ENCODE data around the gene FGF1. TPM values are rescaled to one million over a fixed set of nuclear protein-coding genes. Genes with fewer than 3 reads are reported as not detected.
A peak's percentile ranks its signal among the peaks of the same experiment; 100 is the strongest.

The FGF1 gene
- polyA plus RNA-seq, 4 donors: 0.27 to 2.8 (median 0.65) TPM; not detected in 1

- no peaks in the 10 kb centered on the region for H3K9me3 ChIP-seq (ENCODE audit: control insufficient read depth in 2 of 2, insufficient read depth in 1 of 2, low read depth in 1 of 2, low read length in 1 of 2)
- no peak for FAIRE-seq
- H3K27ac ChIP-seq (ENCODE audit: low read depth in 1 of 3, low read length in 2 of 3): no peak overlapping the region
- H3K4me3 ChIP-seq (ENCODE audit: low read depth in 1 of 3, low read length in 3 of 3): no peak overlapping the region
- 15 to 63% (median 35%) methylated on average over 13 of the region's 13 CpGs for WGBS, 3 donors
- H3K27me3 ChIP-seq (ENCODE audit: control insufficient read depth in 3 of 3, insufficient read depth in 3 of 3, low read length in 3 of 3): peaks cover 0 to 7% (median 0%) of the 10 kb centered on the region in 3 donors
- DNase-seq: peak; percentile 50 to 81
- H3K36me3 ChIP-seq (ENCODE audit: control insufficient read depth in 3 of 3, insufficient read depth in 2 of 3, low read depth in 1 of 3, low read length in 3 of 3): no peaks in the 10 kb centered on the region
- H3K4me1 ChIP-seq (ENCODE audit: control insufficient read depth in 3 of 3, insufficient read depth in 2 of 3, low read depth in 1 of 3, low read length in 2 of 3): peaks cover 0 to 11% (median 0%) of the 10 kb centered on the region in 3 donors
These were observed 34.9 kb upstream of the FGF1 start for GRCh38 chr5:142720641-142721271.

DNA sequence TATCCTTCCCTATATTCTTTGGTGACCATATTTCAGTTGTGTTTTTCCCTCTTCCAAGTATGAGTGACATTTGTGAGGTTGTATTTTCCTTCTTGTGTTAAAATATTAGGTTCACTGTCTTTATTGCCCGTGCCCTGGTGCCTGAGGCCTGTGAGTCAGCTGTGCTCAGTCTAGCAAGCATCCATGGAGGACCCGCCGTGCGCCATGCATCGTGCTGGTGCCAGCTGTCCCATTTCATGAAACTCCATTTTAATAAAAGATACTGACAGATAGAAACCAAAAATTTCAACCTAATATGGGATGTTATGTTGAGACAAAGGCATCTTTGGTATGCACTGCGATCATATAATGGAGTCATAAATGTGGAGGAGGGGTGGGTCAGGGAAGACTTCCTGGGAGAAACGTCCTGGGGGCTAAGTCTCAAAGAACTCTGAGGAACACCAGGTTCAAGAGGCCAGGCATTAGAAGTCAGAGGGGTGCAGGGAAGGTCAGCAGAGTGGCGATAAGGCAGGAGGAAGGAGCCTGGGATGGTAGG is 34.0 kb upstream of the FGF1 start:
- FAIRE-seq (no peak), DNase-seq (no peak)
- H3K36me3 ChIP-seq (ENCODE audit: control insufficient read depth in 3 of 3, insufficient read depth in 2 of 3, low read depth in 1 of 3, low read length in 3 of 3): no peaks in the 10 kb centered on the region
- H3K9me3 ChIP-seq (ENCODE audit: control insufficient read depth in 2 of 2, insufficient read depth in 1 of 2, low read depth in 1 of 2, low read length in 1 of 2): no peaks in the 10 kb centered on the region
- WGBS, 3 donors: 81 to 82% (median 81%) methylated on average over 8 of the region's 8 CpGs
- H3K4me1 ChIP-seq (ENCODE audit: control insufficient read depth in 3 of 3, insufficient read depth in 2 of 3, low read depth in 1 of 3, low read length in 2 of 3): peaks cover 0 to 11% (median 0%) of the 10 kb centered on the region in 3 donors
- no peak overlapping the region for H3K4me3 ChIP-seq (ENCODE audit: low read depth in 1 of 3, low read length in 3 of 3)
- no peak overlapping the region for H3K27ac ChIP-seq (ENCODE audit: low read depth in 1 of 3, low read length in 2 of 3)
- H3K27me3 ChIP-seq (ENCODE audit: control insufficient read depth in 3 of 3, insufficient read depth in 3 of 3, low read length in 3 of 3): peaks cover 0 to 7% (median 0%) of the 10 kb centered on the region in 3 donors

GRCh38 chr5:142717582-142718215 is 31.8 kb upstream of the FGF1 start:
- H3K4me3 ChIP-seq (ENCODE audit: low read depth in 1 of 3, low read length in 3 of 3): no peak overlapping the region
- no peaks in the 10 kb centered on the region for H3K9me3 ChIP-seq (ENCODE audit: control insufficient read depth in 2 of 2, insufficient read depth in 1 of 2, low read depth in 1 of 2, low read length in 1 of 2)
- WGBS, 3 donors: 59 to 67% (median 65%) methylated on average over 11 of the region's 11 CpGs
- no peaks in the 10 kb centered on the region for H3K36me3 ChIP-seq (ENCODE audit: control insufficient read depth in 3 of 3, insufficient read depth in 2 of 3, low read depth in 1 of 3, low read length in 3 of 3)
- peaks cover 0 to 11% (median 0%) of the 10 kb centered on the region in 3 donors for H3K4me1 ChIP-seq (ENCODE audit: control insufficient read depth in 3 of 3, insufficient read depth in 2 of 3, low read depth in 1 of 3, low read length in 2 of 3)
- H3K27me3 ChIP-seq (ENCODE audit: control insufficient read depth in 3 of 3, insufficient read depth in 3 of 3, low read length in 3 of 3): peaks cover 0 to 13% (median 0%) of the 10 kb centered on the region in 3 donors
- H3K27ac ChIP-seq (ENCODE audit: low read depth in 1 of 3, low read length in 2 of 3): no peak overlapping the region
- DNase-seq (peak; percentile 55 to 62), FAIRE-seq (no peak)

GRCh38 chr5:142716963-142717362 is 31.1 kb upstream of the FGF1 start:
- no peak overlapping the region for H3K27ac ChIP-seq (ENCODE audit: low read depth in 1 of 3, low read length in 2 of 3)
- DNase-seq (peak; percentile 48 to 59), FAIRE-seq (no peak)
- H3K4me1 ChIP-seq (ENCODE audit: control insufficient read depth in 3 of 3, insufficient read depth in 2 of 3, low read depth in 1 of 3, low read length in 2 of 3): peaks cover 0 to 11% (median 0%) of the 10 kb centered on the region in 3 donors
- H3K9me3 ChIP-seq (ENCODE audit: control insufficient read depth in 2 of 2, insufficient read depth in 1 of 2, low read depth in 1 of 2, low read length in 1 of 2): no peaks in the 10 kb centered on the region
- 5 to 23% (median 7%) methylated on average over 6 of the region's 6 CpGs for WGBS, 3 donors
- no peak overlapping the region for H3K4me3 ChIP-seq (ENCODE audit: low read depth in 1 of 3, low read length in 3 of 3)
- peaks cover 0 to 13% (median 0%) of the 10 kb centered on the region in 3 donors for H3K27me3 ChIP-seq (ENCODE audit: control insufficient read depth in 3 of 3, insufficient read depth in 3 of 3, low read length in 3 of 3)
- H3K36me3 ChIP-seq (ENCODE audit: control insufficient read depth in 3 of 3, insufficient read depth in 2 of 3, low read depth in 1 of 3, low read length in 3 of 3): no peaks in the 10 kb centered on the region

DNA sequence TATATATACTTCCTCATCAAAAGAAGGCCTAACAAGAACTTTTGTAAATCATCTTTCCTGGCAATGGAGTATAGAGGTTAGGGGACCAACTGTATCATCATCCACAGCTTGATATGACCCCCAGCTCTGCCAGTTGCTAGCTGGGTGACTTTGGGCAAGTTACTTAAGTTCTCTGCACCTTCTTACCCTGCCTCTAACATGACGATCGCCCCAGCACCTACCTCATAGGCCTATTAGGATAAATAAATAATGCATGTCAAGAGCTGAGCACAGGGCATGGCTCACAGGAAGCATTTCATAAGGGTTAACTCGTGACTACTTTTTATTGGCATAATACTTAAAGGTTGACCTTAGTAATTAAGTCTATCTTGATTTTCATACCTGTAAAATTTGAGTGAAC is 29.4 kb upstream of the FGF1 start:
- 53 to 73% (median 62%) methylated on average over 3 of the region's 3 CpGs for WGBS, 3 donors
- Histone ChIP-seq H3K36me3 (ENCODE audit: control insufficient read depth in 3 of 3, insufficient read depth in 2 of 3, low read depth in 1 of 3, low read length in 3 of 3) (no peaks in the 10 kb centered on the region), H3K27ac (ENCODE audit: low read depth in 1 of 3, low read length in 2 of 3) (no peak overlapping the region), H3K9me3 (ENCODE audit: control insufficient read depth in 2 of 2, insufficient read depth in 1 of 2, low read depth in 1 of 2, low read length in 1 of 2) (peaks cover 0 to 4% of the 10 kb centered on the region in 2 donors), H3K4me3 (ENCODE audit: low read depth in 1 of 3, low read length in 3 of 3) (no peak overlapping the region), H3K4me1 (ENCODE audit: control insufficient read depth in 3 of 3, insufficient read depth in 2 of 3, low read depth in 1 of 3, low read length in 2 of 3) (no peaks in the 10 kb centered on the region), H3K27me3 (ENCODE audit: control insufficient read depth in 3 of 3, insufficient read depth in 3 of 3, low read length in 3 of 3) (peaks cover 0 to 16% (median 0%) of the 10 kb centered on the region in 3 donors)
- DNase-seq (no peak), FAIRE-seq (no peak)

GRCh38 chr5:142713121-142713706 is 27.3 kb upstream of the FGF1 start:
- FAIRE-seq (no peak), DNase-seq (peak; percentile 92 to 95)
- Histone ChIP-seq H3K4me1 (ENCODE audit: control insufficient read depth in 3 of 3, insufficient read depth in 2 of 3, low read depth in 1 of 3, low read length in 2 of 3) (no peaks in the 10 kb centered on the region), H3K27ac (ENCODE audit: low read depth in 1 of 3, low read length in 2 of 3) (peak overlapping the region in 2 of 3 donors; percentile 68 to 76), H3K36me3 (ENCODE audit: control insufficient read depth in 3 of 3, insufficient read depth in 2 of 3, low read depth in 1 of 3, low read length in 3 of 3) (no peaks in the 10 kb centered on the region), H3K4me3 (ENCODE audit: low read depth in 1 of 3, low read length in 3 of 3) (peak overlapping the region in 2 of 3 donors; percentile 55 to 61), H3K27me3 (ENCODE audit: control insufficient read depth in 3 of 3, insufficient read depth in 3 of 3, low read length in 3 of 3) (peaks cover 0 to 16% (median 0%) of the 10 kb centered on the region in 3 donors), H3K9me3 (ENCODE audit: control insufficient read depth in 2 of 2, insufficient read depth in 1 of 2, low read depth in 1 of 2, low read length in 1 of 2) (peaks cover 0 to 6% of the 10 kb centered on the region in 2 donors)
- 0 to 1% (median 1%) methylated on average over 29 of the region's 29 CpGs for whole genome bisulfite sequencing, 3 donors

- no peak overlapping the region for H3K4me3 ChIP-seq (ENCODE audit: low read depth in 1 of 3, low read length in 3 of 3)
- FAIRE-seq: no peak
- no peaks in the 10 kb centered on the region for H3K36me3 ChIP-seq (ENCODE audit: control insufficient read depth in 3 of 3, insufficient read depth in 2 of 3, low read depth in 1 of 3, low read length in 3 of 3)
- no peak for DNase-seq
- no peak overlapping the region for H3K27ac ChIP-seq (ENCODE audit: low read depth in 1 of 3, low read length in 2 of 3)
- WGBS, 3 donors: 70 to 78% (median 77%) methylated on average over 3 of the region's 3 CpGs
- H3K27me3 ChIP-seq (ENCODE audit: control insufficient read depth in 3 of 3, insufficient read depth in 3 of 3, low read length in 3 of 3): peaks cover 0 to 2% (median 0%) of the 10 kb centered on the region in 3 donors
- peaks cover 0 to 9% (median 0%) of the 10 kb centered on the region in 3 donors for H3K4me1 ChIP-seq (ENCODE audit: control insufficient read depth in 3 of 3, insufficient read depth in 2 of 3, low read depth in 1 of 3, low read length in 2 of 3)
- H3K9me3 ChIP-seq (ENCODE audit: control insufficient read depth in 2 of 2, insufficient read depth in 1 of 2, low read depth in 1 of 2, low read length in 1 of 2): no peaks in the 10 kb centered on the region
These were observed 17.3 kb upstream of the FGF1 start for GRCh38 chr5:142703153-142703552.

- no peak for FAIRE-seq
These were observed 15.9 kb upstream of the FGF1 start for GRCh38 chr5:142701673-142702311.

More at GRCh38 chr5:142701673-142702311, 15.9 kb upstream of the FGF1 start:
- H3K27me3 ChIP-seq (ENCODE audit: control insufficient read depth in 3 of 3, insufficient read depth in 3 of 3, low read length in 3 of 3): peaks cover 0 to 2% (median 0%) of the 10 kb centered on the region in 3 donors
- H3K4me3 ChIP-seq (ENCODE audit: low read depth in 1 of 3, low read length in 3 of 3): no peak overlapping the region
- no peaks in the 10 kb centered on the region for H3K9me3 ChIP-seq (ENCODE audit: control insufficient read depth in 2 of 2, insufficient read depth in 1 of 2, low read depth in 1 of 2, low read length in 1 of 2)
- WGBS, 3 donors: 77 to 86% (median 83%) methylated on average over 3 of the region's 3 CpGs
- no peaks in the 10 kb centered on the region for H3K36me3 ChIP-seq (ENCODE audit: control insufficient read depth in 3 of 3, insufficient read depth in 2 of 3, low read depth in 1 of 3, low read length in 3 of 3)
- peaks cover 0 to 15% (median 0%) of the 10 kb centered on the region in 3 donors for H3K4me1 ChIP-seq (ENCODE audit: control insufficient read depth in 3 of 3, insufficient read depth in 2 of 3, low read depth in 1 of 3, low read length in 2 of 3)
- no peak overlapping the region for H3K27ac ChIP-seq (ENCODE audit: low read depth in 1 of 3, low read length in 2 of 3)
- no peak for DNase-seq
